ENCODE results near the gene ARHGEF39.

ARHGEF39 gene

GRCh38 chr9:35683323-35683722 is 18.3 kb upstream of the ARHGEF39 start:
- TF ChIP-seq, protein P1, sequence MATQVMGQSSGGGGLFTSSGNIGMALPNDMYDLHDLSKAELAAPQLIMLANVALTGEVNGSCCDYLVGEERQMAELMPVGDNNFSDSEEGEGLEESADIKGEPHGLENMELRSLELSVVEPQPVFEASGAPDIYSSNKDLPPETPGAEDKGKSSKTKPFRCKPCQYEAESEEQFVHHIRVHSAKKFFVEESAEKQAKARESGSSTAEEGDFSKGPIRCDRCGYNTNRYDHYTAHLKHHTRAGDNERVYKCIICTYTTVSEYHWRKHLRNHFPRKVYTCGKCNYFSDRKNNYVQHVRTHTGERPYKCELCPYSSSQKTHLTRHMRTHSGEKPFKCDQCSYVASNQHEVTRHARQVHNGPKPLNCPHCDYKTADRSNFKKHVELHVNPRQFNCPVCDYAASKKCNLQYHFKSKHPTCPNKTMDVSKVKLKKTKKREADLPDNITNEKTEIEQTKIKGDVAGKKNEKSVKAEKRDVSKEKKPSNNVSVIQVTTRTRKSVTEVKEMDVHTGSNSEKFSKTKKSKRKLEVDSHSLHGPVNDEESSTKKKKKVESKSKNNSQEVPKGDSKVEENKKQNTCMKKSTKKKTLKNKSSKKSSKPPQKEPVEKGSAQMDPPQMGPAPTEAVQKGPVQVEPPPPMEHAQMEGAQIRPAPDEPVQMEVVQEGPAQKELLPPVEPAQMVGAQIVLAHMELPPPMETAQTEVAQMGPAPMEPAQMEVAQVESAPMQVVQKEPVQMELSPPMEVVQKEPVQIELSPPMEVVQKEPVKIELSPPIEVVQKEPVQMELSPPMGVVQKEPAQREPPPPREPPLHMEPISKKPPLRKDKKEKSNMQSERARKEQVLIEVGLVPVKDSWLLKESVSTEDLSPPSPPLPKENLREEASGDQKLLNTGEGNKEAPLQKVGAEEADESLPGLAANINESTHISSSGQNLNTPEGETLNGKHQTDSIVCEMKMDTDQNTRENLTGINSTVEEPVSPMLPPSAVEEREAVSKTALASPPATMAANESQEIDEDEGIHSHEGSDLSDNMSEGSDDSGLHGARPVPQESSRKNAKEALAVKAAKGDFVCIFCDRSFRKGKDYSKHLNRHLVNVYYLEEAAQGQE (IDR thresholded peaks at IDR 0.05; ENCODE audit: insufficient replicate concordance, low read depth), result no peak
- no peak for TF ChIP-seq SPI1 (IDR thresholded peaks at IDR 0.05; ENCODE audit: borderline replicate concordance, low read depth)
- TF ChIP-seq GABPA (IDR thresholded peaks at IDR 0.05; ENCODE audit: low read depth), result no peak
- TF ChIP-seq CTCF (IDR thresholded peaks at IDR 0.05; ENCODE audit: insufficient read depth, low read length), result no peak
- TF ChIP-seq POLR2AphosphoS5 (IDR thresholded peaks at IDR 0.05; ENCODE audit: low read depth), result no peak
- H3K27ac ChIP-seq (replicated peaks), result no peak overlapping the region
- no peaks in the 10 kb centered on the region for H3K27me3 ChIP-seq (ENCODE audit: insufficient read depth, poor library complexity, severe bottlenecking)
- DNase-seq (ENCODE audit: low read depth in 1 of 2, low spot score in 1 of 2), result no peak
- no peak overlapping the region for H3K4me3 ChIP-seq (replicated peaks; ENCODE audit: insufficient read depth, low read length)

DNA sequence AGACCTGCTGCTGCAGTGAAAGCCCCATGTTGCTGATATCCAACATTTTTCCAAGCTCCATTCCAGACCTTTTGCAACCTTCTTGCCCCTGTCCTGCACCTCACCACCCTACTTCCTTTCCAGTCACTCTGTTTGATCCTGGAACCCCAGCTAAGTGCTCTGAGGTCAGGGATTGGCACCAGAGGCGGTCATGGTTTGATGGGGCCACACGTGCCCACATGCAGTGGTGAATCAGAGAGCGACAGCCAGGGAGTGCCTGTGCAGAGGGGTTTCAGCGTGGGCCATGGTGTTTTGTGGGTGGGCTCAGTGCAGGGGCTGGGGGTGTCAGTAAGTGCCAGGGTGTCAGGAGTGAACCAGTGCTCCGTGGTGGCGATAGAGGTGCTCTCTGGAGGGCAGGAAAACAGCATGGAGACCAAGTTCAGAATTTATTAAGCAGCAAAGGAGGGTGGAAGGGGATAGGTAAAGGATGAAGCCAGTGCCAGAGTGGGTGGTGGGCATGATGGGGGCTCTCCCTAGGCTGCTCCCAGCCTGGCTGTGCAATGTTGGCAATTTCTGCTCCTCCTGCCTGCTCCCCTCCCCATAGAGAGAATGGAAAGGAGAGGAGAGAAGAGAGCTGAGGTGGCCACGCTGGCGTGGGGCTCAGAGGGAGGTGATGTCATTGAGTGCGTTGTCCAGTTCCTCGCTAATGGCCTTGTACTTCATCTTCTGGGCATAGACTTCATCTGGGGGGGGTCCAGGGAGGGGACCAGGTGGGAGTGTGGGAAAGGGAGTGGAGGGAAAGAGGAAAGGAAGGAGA is 17.7 kb upstream of the ARHGEF39 start:
- H3K4me3 ChIP-seq (replicated peaks; ENCODE audit: insufficient read depth, low read length), result no peak overlapping the region
- no peaks in the 10 kb centered on the region for H3K27me3 ChIP-seq (ENCODE audit: insufficient read depth, poor library complexity, severe bottlenecking)
- no peak overlapping the region for H3K27ac ChIP-seq (replicated peaks)
- TF ChIP-seq SPI1 (IDR thresholded peaks at IDR 0.05; ENCODE audit: borderline replicate concordance, low read depth) (no peak), GABPA (IDR thresholded peaks at IDR 0.05; ENCODE audit: low read depth) (no peak), CTCF (IDR thresholded peaks at IDR 0.05; ENCODE audit: insufficient read depth, low read length) (no peak), POLR2AphosphoS5 (IDR thresholded peaks at IDR 0.05; ENCODE audit: low read depth) (no peak)
- TF ChIP-seq, protein P1 (IDR thresholded peaks at IDR 0.05; ENCODE audit: insufficient replicate concordance, low read depth), result no peak
- no peak for DNase-seq (ENCODE audit: low read depth in 1 of 2, low spot score in 1 of 2)

GRCh38 chr9:35682051-35682450 is 17.1 kb upstream of the ARHGEF39 start:
- TF ChIP-seq POLR2AphosphoS5 (IDR thresholded peaks at IDR 0.05; ENCODE audit: low read depth), result no peak
- no peak for TF ChIP-seq SPI1 (IDR thresholded peaks at IDR 0.05; ENCODE audit: borderline replicate concordance, low read depth)
- no peak for TF ChIP-seq GABPA (IDR thresholded peaks at IDR 0.05; ENCODE audit: low read depth)
- TF ChIP-seq, protein P1 (IDR thresholded peaks at IDR 0.05; ENCODE audit: insufficient replicate concordance, low read depth), result no peak
- no peak for TF ChIP-seq CTCF (IDR thresholded peaks at IDR 0.05; ENCODE audit: insufficient read depth, low read length)
- Histone ChIP-seq H3K27ac (replicated peaks) (no peak overlapping the region), H3K4me3 (replicated peaks; ENCODE audit: insufficient read depth, low read length) (no peak overlapping the region), H3K27me3 (ENCODE audit: insufficient read depth, poor library complexity, severe bottlenecking) (no peaks in the 10 kb centered on the region)
- DNase-seq (ENCODE audit: low read depth in 1 of 2, low spot score in 1 of 2), result no peak
